Brain microvascular endothelial cell (primary cell): ENCODE measurements around the gene TPGS1.

Experiments
- DNase-seq: peaks from one replicate; pipeline ENCODE4 v3.0.0-alpha.2; 2020
- H3K27ac ChIP-seq: fragments of 250-450 bp; sonication (Bioruptor Pico); 2 replicates; pipeline ENCODE4 v1.5.1; 2020; ENCODE audit warnings: mild to moderate bottlenecking, moderate library complexity
- H3K27me3 ChIP-seq: fragments of 250-450 bp; sonication (Bioruptor Pico); replicated peaks from 2 replicates; pipeline ENCODE4 v1.5.1; 2020; ENCODE audit warnings: mild to moderate bottlenecking
- H3K36me3 ChIP-seq: fragments of 250-450 bp; sonication (Bioruptor Pico); replicated peaks from 2 replicates; pipeline ENCODE4 v1.5.1; 2020; ENCODE audit warnings: mild to moderate bottlenecking
- H3K4me3 ChIP-seq: 2 replicates; pipeline ENCODE4 v1.5.1; 2011; ENCODE audit warnings: low read depth, mild to moderate bottlenecking, control low read depth, low read length, moderate library complexity
- in situ Hi-C: cut with HindIII; loops from 2 replicates; pipeline ENCODE4 v1.10.0; 2017; ENCODE audit warnings: low sequenced_read_pairs, low pct_ligation_motif_present
- TF ChIP-seq, protein P1 (sequence below): IDR thresholded peaks from 2 replicates; pipeline ENCODE4 v1.5.1; 2011; ENCODE audit warnings: low read depth, mild to moderate bottlenecking, moderate library complexity, low read length, control low read depth, inconsistent platforms; ENCODE audit errors: missing control alignments

TPGS1 gene

DNA sequence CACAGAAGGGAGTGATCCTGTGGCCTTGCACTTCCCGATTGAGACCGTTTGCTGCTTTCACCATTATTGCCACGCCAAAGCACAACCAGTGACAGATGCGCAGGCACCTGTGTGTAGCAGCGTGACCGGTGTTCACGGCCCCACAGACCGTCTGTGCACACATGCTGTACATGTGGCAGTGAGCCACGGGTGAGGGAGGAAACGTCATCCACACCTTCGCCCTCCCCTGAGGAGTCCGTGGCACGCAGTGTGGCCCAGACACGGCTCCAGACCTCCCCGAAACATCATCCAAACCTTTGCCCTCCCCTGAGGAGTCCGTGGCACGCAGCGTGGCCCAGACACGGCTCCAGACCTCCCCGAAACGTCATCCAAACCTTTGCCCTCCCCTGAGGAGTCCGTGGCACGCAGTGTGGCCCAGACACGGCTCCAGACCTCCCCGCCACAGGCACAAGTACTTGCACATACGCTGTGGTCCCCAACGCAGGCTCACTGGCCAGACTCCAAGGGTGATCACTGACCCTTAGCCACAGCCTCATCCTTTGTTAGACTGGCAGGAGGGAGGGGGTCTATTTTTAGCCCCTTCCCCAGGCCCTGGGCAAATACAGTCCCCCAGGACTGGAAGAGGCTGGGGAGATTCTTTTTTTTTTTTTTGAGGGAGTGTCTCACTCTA is 38.6 kb upstream of the TPGS1 start:
- TF ChIP-seq, protein P1, sequence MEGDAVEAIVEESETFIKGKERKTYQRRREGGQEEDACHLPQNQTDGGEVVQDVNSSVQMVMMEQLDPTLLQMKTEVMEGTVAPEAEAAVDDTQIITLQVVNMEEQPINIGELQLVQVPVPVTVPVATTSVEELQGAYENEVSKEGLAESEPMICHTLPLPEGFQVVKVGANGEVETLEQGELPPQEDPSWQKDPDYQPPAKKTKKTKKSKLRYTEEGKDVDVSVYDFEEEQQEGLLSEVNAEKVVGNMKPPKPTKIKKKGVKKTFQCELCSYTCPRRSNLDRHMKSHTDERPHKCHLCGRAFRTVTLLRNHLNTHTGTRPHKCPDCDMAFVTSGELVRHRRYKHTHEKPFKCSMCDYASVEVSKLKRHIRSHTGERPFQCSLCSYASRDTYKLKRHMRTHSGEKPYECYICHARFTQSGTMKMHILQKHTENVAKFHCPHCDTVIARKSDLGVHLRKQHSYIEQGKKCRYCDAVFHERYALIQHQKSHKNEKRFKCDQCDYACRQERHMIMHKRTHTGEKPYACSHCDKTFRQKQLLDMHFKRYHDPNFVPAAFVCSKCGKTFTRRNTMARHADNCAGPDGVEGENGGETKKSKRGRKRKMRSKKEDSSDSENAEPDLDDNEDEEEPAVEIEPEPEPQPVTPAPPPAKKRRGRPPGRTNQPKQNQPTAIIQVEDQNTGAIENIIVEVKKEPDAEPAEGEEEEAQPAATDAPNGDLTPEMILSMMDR: no peak
- no peak for DNase-seq
- no peaks in the 10 kb centered on the region for H3K27me3 ChIP-seq
- H3K36me3 ChIP-seq: no peaks in the 10 kb centered on the region
- in situ Hi-C loops: no loop called here
- no peak overlapping the region for H3K4me3 ChIP-seq
- no peak overlapping the region for H3K27ac ChIP-seq

DNA sequence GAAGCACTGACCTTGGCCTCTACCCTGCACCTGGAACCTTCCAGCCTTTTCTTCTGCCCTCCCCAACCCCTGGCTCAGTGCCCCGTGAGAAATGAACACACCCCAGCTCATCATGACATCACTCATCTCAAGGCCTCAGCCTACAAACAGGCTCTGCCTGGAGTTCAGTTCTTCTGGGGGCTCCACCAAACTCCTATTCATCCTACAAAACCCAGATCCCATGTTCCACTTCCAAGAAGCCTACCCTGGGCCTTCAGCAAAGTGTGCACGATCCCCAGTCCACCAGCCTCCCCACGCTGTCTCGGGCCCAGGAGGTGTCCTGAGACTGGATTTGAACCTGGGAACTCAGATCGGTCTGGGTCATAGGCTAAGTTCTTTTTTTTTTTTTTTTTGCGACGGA is 37.5 kb upstream of the TPGS1 start:
- H3K4me3 ChIP-seq: no peak overlapping the region
- in situ Hi-C loops: no loop called here
- TF ChIP-seq, protein P1: no peak

DNA sequence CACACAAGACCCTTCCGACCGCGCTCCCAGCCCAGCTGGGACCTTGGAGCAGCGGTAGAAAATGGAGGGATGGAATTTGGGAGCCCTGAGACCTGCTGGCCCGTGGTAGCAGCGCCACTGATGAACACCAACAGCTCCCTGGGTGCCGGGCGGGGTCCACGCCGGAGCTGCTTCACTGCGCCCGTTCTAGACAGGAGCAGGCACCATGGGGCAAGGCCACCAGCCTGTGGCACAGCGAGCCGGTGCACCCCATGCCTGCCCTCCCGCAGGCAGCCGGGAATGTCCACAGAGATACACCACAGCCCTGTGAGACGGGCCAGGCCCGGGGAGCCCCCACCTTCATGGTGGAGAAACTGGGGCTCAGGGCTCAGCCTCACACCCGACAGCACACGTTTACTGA is 36.6 kb upstream of the TPGS1 start:
- no peaks in the 10 kb centered on the region for H3K27me3 ChIP-seq
- TF ChIP-seq, protein P1: no peak
- in situ Hi-C loops: no loop called here
- no peak overlapping the region for H3K4me3 ChIP-seq
- no peak for DNase-seq
- no peaks in the 10 kb centered on the region for H3K36me3 ChIP-seq
- no peak overlapping the region for H3K27ac ChIP-seq

More for the DNA sequence above, 37.5 kb upstream of the TPGS1 start:
- Histone ChIP-seq H3K27me3 (no peaks in the 10 kb centered on the region), H3K27ac (no peak overlapping the region), H3K36me3 (no peaks in the 10 kb centered on the region)
- no peak for DNase-seq

DNA sequence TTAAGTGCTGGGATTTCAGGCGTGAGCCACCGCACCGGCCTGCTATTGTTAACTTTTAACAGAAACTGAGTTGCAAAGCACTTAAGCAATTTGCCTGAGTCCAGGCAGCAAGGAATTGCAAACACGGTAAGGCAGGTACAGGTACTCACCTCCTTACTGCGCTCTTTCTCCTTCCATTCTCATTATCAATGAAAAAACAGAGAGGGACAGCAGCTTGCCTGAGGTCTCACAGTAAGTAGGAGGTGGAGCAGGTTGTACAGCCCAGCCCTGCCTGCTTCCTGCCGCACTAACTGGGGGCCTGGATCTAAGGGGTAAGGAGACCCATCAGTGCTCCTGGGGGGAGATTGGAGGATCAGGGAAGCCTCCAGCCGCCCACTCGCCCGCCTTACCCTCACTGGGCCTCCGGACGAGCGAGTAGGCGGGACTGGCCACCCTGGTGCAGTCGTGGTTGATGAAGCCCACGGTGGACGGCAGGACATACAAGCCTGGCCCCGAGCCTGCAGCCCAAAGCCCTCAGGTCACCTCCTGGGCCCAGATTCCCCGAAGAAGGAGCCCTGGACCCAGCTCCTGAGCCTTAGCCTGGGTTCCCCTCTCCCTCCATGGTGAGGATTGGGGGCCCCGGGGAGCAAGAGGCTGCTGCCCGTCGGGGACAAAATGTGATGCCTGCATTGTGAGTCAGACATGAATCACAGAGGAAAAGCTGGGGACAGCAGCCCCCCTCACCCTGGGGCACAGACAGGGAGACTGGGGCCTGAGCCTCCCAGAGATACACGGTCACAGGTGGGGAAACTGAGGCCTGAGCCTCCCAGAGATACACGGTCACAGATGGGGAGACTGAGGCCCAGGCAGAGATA is 35.1 kb upstream of the TPGS1 start:
- DNase-seq: no peak
- no peak overlapping the region for H3K27ac ChIP-seq
- H3K36me3 ChIP-seq: no peaks in the 10 kb centered on the region
- no peak overlapping the region for H3K4me3 ChIP-seq
- TF ChIP-seq, protein P1: no peak
- in situ Hi-C loops: no loop called here
- no peaks in the 10 kb centered on the region for H3K27me3 ChIP-seq

GRCh38 chr19:474126-475078 is 32.9 kb upstream of the TPGS1 start:
- Histone ChIP-seq H3K36me3 (no peaks in the 10 kb centered on the region), H3K27ac (no peak overlapping the region), H3K27me3 (no peaks in the 10 kb centered on the region), H3K4me3 (no peak overlapping the region)
- in situ Hi-C loops: no loop called here
- no peak for DNase-seq
- TF ChIP-seq, protein P1: no peak
